Measurements from ENCODE around the gene FILIP1L.

Gene FILIP1L

GRCh38 chr3:99870712-99871111 lies 243.6 kb downstream of the FILIP1L start:
- no peak for TF ChIP-seq FOXM1 (IDR thresholded peaks at IDR 0.05; ENCODE audit: borderline replicate concordance, low read depth)
- TF ChIP-seq CEBPB (IDR thresholded peaks at IDR 0.05): no peak
- TF ChIP-seq CREB1 (IDR thresholded peaks at IDR 0.05; ENCODE audit: low read depth): no peak
- no peak for TF ChIP-seq TCF12 (IDR thresholded peaks at IDR 0.05; ENCODE audit: low read depth)
- no peak for TF ChIP-seq REST (IDR thresholded peaks at IDR 0.05; ENCODE audit: low read depth)
- TF ChIP-seq MAX (IDR thresholded peaks at IDR 0.05): no peak
- no peak for TF ChIP-seq USF1 (IDR thresholded peaks at IDR 0.05)
- TF ChIP-seq NFIC (IDR thresholded peaks at IDR 0.05): no peak
- TF ChIP-seq TAF1 (IDR thresholded peaks at IDR 0.05; ENCODE audit: low read depth): no peak
- TF ChIP-seq YY1 (IDR thresholded peaks at IDR 0.05; ENCODE audit: low read depth): no peak
- no peak for TF ChIP-seq EP300 (IDR thresholded peaks at IDR 0.05; ENCODE audit: borderline replicate concordance)

GRCh38 chr3:99869621-99870020 lies 244.7 kb downstream of the FILIP1L start:
- TF ChIP-seq EP300 (IDR thresholded peaks at IDR 0.05; ENCODE audit: borderline replicate concordance) (no peak), FOXM1 (IDR thresholded peaks at IDR 0.05; ENCODE audit: borderline replicate concordance, low read depth) (no peak), TAF1 (IDR thresholded peaks at IDR 0.05; ENCODE audit: low read depth) (no peak), TEAD4 (IDR thresholded peaks at IDR 0.05) (no peak), CEBPB (IDR thresholded peaks at IDR 0.05) (no peak), RAD21 (IDR thresholded peaks at IDR 0.05; ENCODE audit: low read depth) (no peak)

- no peak for TF ChIP-seq ZBTB7A (IDR thresholded peaks at IDR 0.05; ENCODE audit: low read depth)
- peak; percentile 94 for TF ChIP-seq NFIC (IDR thresholded peaks at IDR 0.05)
Measured at GRCh38 chr3:99868311-99868646, 246.0 kb downstream of the FILIP1L start.

GRCh38 chr3:99867594-99868310 lies 246.5 kb downstream of the FILIP1L start:
- no peak for TF ChIP-seq FOXM1 (IDR thresholded peaks at IDR 0.05; ENCODE audit: borderline replicate concordance, low read depth)
- no peak for TF ChIP-seq NFIC (IDR thresholded peaks at IDR 0.05)
- no peak for TF ChIP-seq TAF1 (IDR thresholded peaks at IDR 0.05; ENCODE audit: low read depth)
- no peak for TF ChIP-seq EGR1 (IDR thresholded peaks at IDR 0.05)

- TF ChIP-seq MAX (IDR thresholded peaks at IDR 0.05) (no peak), EP300 (IDR thresholded peaks at IDR 0.05; ENCODE audit: borderline replicate concordance) (no peak), ZBTB7A (IDR thresholded peaks at IDR 0.05; ENCODE audit: low read depth) (no peak)
Measured at GRCh38 chr3:99866261-99866761, 248.0 kb downstream of the FILIP1L start.

GRCh38 chr3:99865321-99865720 lies 249.0 kb downstream of the FILIP1L start:
- TF ChIP-seq NFIC (IDR thresholded peaks at IDR 0.05): no peak
- no peak for TF ChIP-seq FOXM1 (IDR thresholded peaks at IDR 0.05; ENCODE audit: borderline replicate concordance, low read depth)
- TF ChIP-seq REST (IDR thresholded peaks at IDR 0.05; ENCODE audit: low read depth): no peak
- TF ChIP-seq CEBPB (IDR thresholded peaks at IDR 0.05): no peak
- no peak for TF ChIP-seq YY1 (IDR thresholded peaks at IDR 0.05; ENCODE audit: low read depth)
- no peak for TF ChIP-seq EP300 (IDR thresholded peaks at IDR 0.05; ENCODE audit: borderline replicate concordance)
- no peak for TF ChIP-seq RAD21 (IDR thresholded peaks at IDR 0.05; ENCODE audit: low read depth)
- no peak for TF ChIP-seq MAX (IDR thresholded peaks at IDR 0.05)
- no peak for TF ChIP-seq TCF12 (IDR thresholded peaks at IDR 0.05; ENCODE audit: low read depth)
- no peak for TF ChIP-seq TAF1 (IDR thresholded peaks at IDR 0.05; ENCODE audit: low read depth)
- TF ChIP-seq ZBTB7A (IDR thresholded peaks at IDR 0.05; ENCODE audit: low read depth): no peak

GRCh38 chr3:99864289-99864688 lies 250.0 kb downstream of the FILIP1L start:
- TF ChIP-seq CREB1 (IDR thresholded peaks at IDR 0.05; ENCODE audit: low read depth) (no peak), RAD21 (IDR thresholded peaks at IDR 0.05; ENCODE audit: low read depth) (no peak), TEAD4 (IDR thresholded peaks at IDR 0.05) (no peak), FOXM1 (IDR thresholded peaks at IDR 0.05; ENCODE audit: borderline replicate concordance, low read depth) (no peak), TCF12 (IDR thresholded peaks at IDR 0.05; ENCODE audit: low read depth) (no peak), USF1 (IDR thresholded peaks at IDR 0.05) (no peak), YY1 (IDR thresholded peaks at IDR 0.05; ENCODE audit: low read depth) (no peak), MAX (IDR thresholded peaks at IDR 0.05) (no peak), EP300 (IDR thresholded peaks at IDR 0.05; ENCODE audit: borderline replicate concordance) (no peak), CEBPB (IDR thresholded peaks at IDR 0.05) (no peak), NFIC (IDR thresholded peaks at IDR 0.05) (no peak)
